K562 (cell line): Measurements from ENCODE around the gene RAB5A. TPM values are rescaled to one million over a fixed set of nuclear protein-coding genes. Genes with fewer than 3 reads are reported as not detected.
A peak's percentile ranks its signal among the peaks of the same experiment; 100 is the strongest.

Experiments
- BHLHE40 ChIP-seq: IDR thresholded peaks from 2 replicates; pipeline ENCODE4 v1.6.1; 2011; ENCODE audit warnings: low read length, improper control_type of control experiment
- CBFA2T2 ChIP-seq: fragments of 450-650 bp; conservative IDR thresholded peaks from 2 replicates; pipeline ENCODE4 v1.6.1; 2017; ENCODE audit warnings: mild to moderate bottlenecking
- CREB1 ChIP-seq, 2 experiments: sonication (generic) in 1 of 2; formaldehyde crosslinking in 1 of 2; IDR thresholded peaks; 2 replicates each; pipeline versions ENCODE4 v1.6.1 to v1.8.0; 2012 to 2022; ENCODE audit warnings: inconsistent platforms in 1 of 2, mild to moderate bottlenecking in 1 of 2, missing genetic modification reagents in 1 of 2, moderate library complexity in 1 of 2
- DEAF1 ChIP-seq: fragments of 450-650 bp; formaldehyde crosslinking; IDR thresholded peaks from 2 replicates; pipeline ENCODE4 v1.4.0; 2020; ENCODE audit warnings: mild to moderate bottlenecking, moderate library complexity
- EP300 ChIP-seq: IDR thresholded peaks from 2 replicates; pipeline ENCODE4 v1.6.1; 2012; ENCODE audit warnings: low read length, improper control_type of control experiment
- ESRRA ChIP-seq: fragments of 450-650 bp; IDR thresholded peaks from 2 replicates; pipeline ENCODE4 v1.6.1; 2014; ENCODE audit warnings: low read depth, mild to moderate bottlenecking, moderate library complexity, borderline replicate concordance
- HES1 ChIP-seq: fragments of 450-650 bp; IDR thresholded peaks from 2 replicates; pipeline ENCODE4 v1.6.1; 2016; ENCODE audit warnings: low read depth, mild to moderate bottlenecking, moderate library complexity
- KHSRP ChIP-seq: fragments of 450-650 bp; IDR thresholded peaks from 2 replicates; pipeline ENCODE4 v1.6.1; 2017
- KLF1 ChIP-seq: fragments of 450-650 bp; IDR thresholded peaks from 2 replicates; pipeline ENCODE4 v1.6.1; 2016; ENCODE audit warnings: missing genetic modification characterization, missing compliant biosample characterization
- LARP7 ChIP-seq: fragments of 450-650 bp; IDR thresholded peaks from 2 replicates; pipeline ENCODE4 v1.6.1; 2016
- SMC3 ChIP-seq: conservative IDR thresholded peaks from 2 replicates; pipeline ENCODE4 v1.6.1; 2011; ENCODE audit warnings: low read depth, low read length, improper control_type of control experiment; ENCODE audit not compliant: insufficient read depth
- TBP ChIP-seq: optimal IDR thresholded peaks from 2 replicates; pipeline ENCODE3; 2011; ENCODE audit warnings: low read depth, low read length, improper control_type of control experiment
- THAP12 ChIP-seq: fragments of 250-450 bp; sonication (Bioruptor Pico); IDR thresholded peaks from 2 replicates; pipeline ENCODE4 v1.9.0; 2021; ENCODE audit warnings: mild to moderate bottlenecking, inconsistent platforms
- U2AF1 ChIP-seq: fragments of 200-400 bp; formaldehyde crosslinking; optimal IDR thresholded peaks from 2 replicates; pipeline ENCODE3; 2017; ENCODE audit warnings: mild to moderate bottlenecking, low read depth, low read length, moderate library complexity
- ZNF165 ChIP-seq: fragments of 250-450 bp; sonication (Bioruptor Pico); IDR thresholded peaks from 2 replicates; pipeline ENCODE4 v1.4.0; 2020; ENCODE audit warnings: borderline replicate concordance
- ZNF263 ChIP-seq: sonication (generic); formaldehyde crosslinking; IDR thresholded peaks from 2 replicates; pipeline ENCODE4 v1.8.0; 2022; ENCODE audit warnings: mild to moderate bottlenecking, missing genetic modification reagents, borderline replicate concordance
- ZNF311 ChIP-seq: fragments of 250-450 bp; sonication (Bioruptor Pico); IDR thresholded peaks from 2 replicates; pipeline ENCODE4 v1.4.0; 2020; ENCODE audit warnings: mild to moderate bottlenecking, moderate library complexity
- ZNF57 ChIP-seq: fragments of 450-650 bp; formaldehyde crosslinking; IDR thresholded peaks from 2 replicates; pipeline ENCODE4 v1.4.0; 2020; ENCODE audit warnings: mild to moderate bottlenecking, moderate library complexity
- ZNF639 ChIP-seq, 2 experiments: fragments of 200-800 bp in 1 of 2; sonication (Bioruptor generic) in 1 of 2; sonication (generic) in 1 of 2; formaldehyde crosslinking in 1 of 2; IDR thresholded peaks in 1 of 2; conservative IDR thresholded peaks in 1 of 2; 2 replicates each; pipeline versions ENCODE4 v1.5.0 to v1.6.1; 2016 to 2020; ENCODE audit warnings: missing compliant biosample characterization in 1 of 2, missing genetic modification characterization in 1 of 2, missing genetic modification reagents in 1 of 2
- ZNF655 ChIP-seq: fragments of 250-450 bp; sonication (Bioruptor Pico); IDR thresholded peaks from 2 replicates; pipeline ENCODE4 v1.5.0; 2021
- polyA plus RNA-seq, 8 experiments: library from polyadenylated mRNA; depleted of rRNA in 4 of 8; stranded (reverse) in 5 of 8; unstranded in 3 of 8; fragments of >200 nt; fragmentation: Nextera tagmentation in 2 of 8; fragmentation: Illumina TruSeq in 1 of 8; extraction: Ambion mirVana in 2 of 8; extraction: Trizol in 1 of 8; gene quantifications; 2 replicates each; pipeline versions ENCODE4 v1.2.1 to v1.2.3, GENCODE V29; 2011 to 2014; ENCODE audit warnings: inconsistent platforms in 1 of 8, missing spikeins in 1 of 8
- total RNA-seq, 7 experiments: library from RNA; depleted of rRNA in 6 of 7; stranded (reverse); fragments of >200 nt in 6 of 7; fragmentation: Illumina TruSeq in 2 of 7; extraction: Trizol in 2 of 7; gene quantifications; 2 replicates each; pipeline versions ENCODE4 v1.2.1 to v1.2.3, GENCODE V29; 2011 to 2021; ENCODE audit warnings: low replicate concordance in 1 of 7

The RAB5A gene
- total and polyA plus RNA-seq, 9 of the 15 experiments (the other 6 are each of a cell fraction or from before 2014, with no cell fraction given), result 28.3 to 64.2 (median 49.0) TPM

GRCh38 chr3:19946832-19947548, at the start of gene RAB5A (continued):
- peak; percentile 85 for TF ChIP-seq TBP
- TF ChIP-seq KHSRP, result no peak; the same call in 1 of the 2 replicates
- peak; percentile 19; the same call in 1 of the 2 replicates for TF ChIP-seq THAP12 (CRISPR knock-in tag)
- TF ChIP-seq ZNF639 (CRISPR knock-in tag; conservative IDR thresholded peaks at IDR 0.05 in 1 of 2, IDR thresholded peaks at IDR 0.05 in 1 of 2), result peak in 1 of 2 experiments; percentile 95; a peak in 2 of 4 replicates
- peak; percentile 97 for TF ChIP-seq ZNF263
- TF ChIP-seq DEAF1 (CRISPR knock-in tag), result no peak
- TF ChIP-seq ZNF165 (CRISPR knock-in tag), result no peak
- peak; percentile 48; the same call in 1 of the 2 replicates for TF ChIP-seq ESRRA
- no peak; the same call in 1 of the 2 replicates for TF ChIP-seq SMC3
- TF ChIP-seq ZNF57 (CRISPR knock-in tag), result no peak
- TF ChIP-seq KLF1 (tag), result peak; percentile 92
- peak; percentile 94 for TF ChIP-seq U2AF1
- no peak for TF ChIP-seq ZNF311
- peak; percentile 83 for TF ChIP-seq LARP7
- no peak for TF ChIP-seq HES1
- TF ChIP-seq ZNF655 (CRISPR knock-in tag), result no peak
- TF ChIP-seq CBFA2T2, result peak; percentile 98
- no peak; the same call in 1 of the 2 replicates for TF ChIP-seq EP300
- peak; percentile 99 for TF ChIP-seq CREB1 (IDR thresholded peaks at IDR 0.05)
- peak; percentile 94 for TF ChIP-seq CREB1 (CRISPR knock-in tag; IDR thresholded peaks at IDR 0.05)
- peak; percentile 97 for TF ChIP-seq BHLHE40
